ENCODE results near the gene TMEM200C.
"Not testable (repeated sequence)": the region's sequence is repeated elsewhere in the genome, so short reads cannot be mapped to it uniquely, and the experiment has no call there.

TMEM200C gene

GRCh38 chr18:5892823-5893431, 2.4 kb downstream of the TMEM200C start:
- no peak for DNase-seq (ENCODE audit: low spot score)

GRCh38 chr18:5891854-5892215, 3.5 kb downstream of the TMEM200C start:
- DNase-seq (ENCODE audit: low spot score), result no peak

- DNase-seq (ENCODE audit: low spot score), result no peak
Observed at GRCh38 chr18:5891184-5891853, 4.0 kb downstream of the TMEM200C start.

- no peak for DNase-seq (ENCODE audit: low spot score)
Observed at GRCh38 chr18:5890331-5891183, 4.8 kb downstream of the TMEM200C start.

- no peak for DNase-seq (ENCODE audit: low spot score)
Observed at GRCh38 chr18:5885361-5885760, 10.0 kb downstream of the TMEM200C start.

GRCh38 chr18:5884375-5884774, 10.9 kb downstream of the TMEM200C start:
- no peak for DNase-seq (ENCODE audit: low spot score)

GRCh38 chr18:5879479-5879882, 15.8 kb downstream of the TMEM200C start:
- no peak for DNase-seq (ENCODE audit: low spot score)

- no peak for DNase-seq (ENCODE audit: low spot score)
Observed at GRCh38 chr18:5876891-5877290, 18.4 kb downstream of the TMEM200C start.

- DNase-seq (ENCODE audit: low spot score), result no peak
Observed at GRCh38 chr18:5874336-5874735, 21.0 kb downstream of the TMEM200C start.

- DNase-seq (ENCODE audit: low spot score), result no peak
Observed at GRCh38 chr18:5872886-5873285, 22.4 kb downstream of the TMEM200C start.

GRCh38 chr18:5871426-5871825, 23.9 kb downstream of the TMEM200C start:
- no peak for DNase-seq (ENCODE audit: low spot score)

GRCh38 chr18:5868218-5868854, 27.0 kb downstream of the TMEM200C start:
- peak; percentile 64 for DNase-seq (ENCODE audit: low spot score)

GRCh38 chr18:5865521-5865920, 29.8 kb downstream of the TMEM200C start:
- no peak for DNase-seq (ENCODE audit: low spot score)

- DNase-seq (ENCODE audit: low spot score), result not testable (repeated sequence)
Observed at GRCh38 chr18:5862127-5862526, 33.2 kb downstream of the TMEM200C start.

- DNase-seq (ENCODE audit: low spot score), result no peak
Observed at GRCh38 chr18:5857180-5857579, 38.1 kb downstream of the TMEM200C start.

GRCh38 chr18:5853253-5853652, 42.1 kb downstream of the TMEM200C start:
- DNase-seq (ENCODE audit: low spot score), result no peak

- no peak for DNase-seq (ENCODE audit: low spot score)
Observed at GRCh38 chr18:5851998-5852397, 43.3 kb downstream of the TMEM200C start.

GRCh38 chr18:5842653-5843052, 52.7 kb downstream of the TMEM200C start:
- DNase-seq (ENCODE audit: low spot score), result peak; percentile 7

GRCh38 chr18:5841518-5841917, 53.8 kb downstream of the TMEM200C start:
- peak; percentile 13 for DNase-seq (ENCODE audit: low spot score)

GRCh38 chr18:5840547-5840946, 54.8 kb downstream of the TMEM200C start:
- DNase-seq (ENCODE audit: low spot score), result no peak

- DNase-seq (ENCODE audit: low spot score), result no peak
Observed at GRCh38 chr18:5840025-5840424, 55.3 kb downstream of the TMEM200C start.

- no peak for DNase-seq (ENCODE audit: low spot score)
Observed at GRCh38 chr18:5839102-5839501, 56.2 kb downstream of the TMEM200C start.

All from COLO829 (cell line).